GM23338 (cell line): Measurements from ENCODE around the gene GRIK4. TPM values are rescaled to one million over a fixed set of nuclear protein-coding genes. Genes with fewer than 3 reads are reported as not detected.
"Not testable (repeated sequence)": the region's sequence is repeated elsewhere in the genome, so short reads cannot be mapped to it uniquely, and the experiment has no call there.

ENCODE experiments used
- ATAC-seq: fragments of 200-7000 bp; cut with Tn5 transposase; 3 replicates; pipeline ENCODE4 v1.9.1; 2020
- DNase-seq: peaks from one replicate; pipeline ENCODE4 v3.0.0-alpha.2; 2015; ENCODE audit warnings: low spot score
- H2AFZ ChIP-seq: fragments of 200-600 bp; sonication (generic); 2 replicates; pipeline ENCODE4 v1.8.0; 2016; ENCODE audit warnings: antibody characterized with exemption, mild to moderate bottlenecking, moderate library complexity
- H3F3A ChIP-seq: fragments of 200-600 bp; sonication (generic); replicated peaks from 2 replicates; pipeline ENCODE4 v1.8.0; 2017; ENCODE audit warnings: antibody characterized with exemption, mixed run types, low read depth
- H3K27ac ChIP-seq: fragments of 200-600 bp; sonication (generic); 2 replicates; pipeline ENCODE4 v1.6.1; 2016; ENCODE audit warnings: low read depth
- H3K27me3 ChIP-seq: fragments of 200-600 bp; sonication (generic); 2 replicates; pipeline ENCODE4 v1.8.0; 2016; ENCODE audit warnings: mild to moderate bottlenecking, mixed run types, moderate library complexity; ENCODE audit not compliant: insufficient read depth
- H3K36me3 ChIP-seq: fragments of 200-600 bp; sonication (generic); 2 replicates; pipeline ENCODE4 v1.8.0; 2016; ENCODE audit warnings: mild to moderate bottlenecking; ENCODE audit not compliant: insufficient read depth
- H3K4me1 ChIP-seq: fragments of 200-600 bp; sonication (generic); 2 replicates; pipeline ENCODE4 v1.8.0; 2016; ENCODE audit warnings: mild to moderate bottlenecking, moderate library complexity; ENCODE audit not compliant: insufficient read depth
- H3K4me2 ChIP-seq: fragments of 200-600 bp; sonication (generic); 2 replicates; pipeline ENCODE4 v1.7.1; 2017; ENCODE audit warnings: mixed run types
- H3K4me3 ChIP-seq: fragments of 200-600 bp; sonication (generic); 2 replicates; pipeline ENCODE4 v1.6.1; 2016; ENCODE audit warnings: mixed run types
- H3K79me2 ChIP-seq: fragments of 200-600 bp; sonication (generic); replicated peaks from 2 replicates; pipeline ENCODE4 v1.8.0; 2017; ENCODE audit warnings: mild to moderate bottlenecking; ENCODE audit not compliant: insufficient read depth
- H3K9me2 ChIP-seq: fragments of 200-600 bp; sonication (generic); 2 replicates; pipeline ENCODE4 v1.8.0; 2017; ENCODE audit not compliant: insufficient read depth
- H4K20me1 ChIP-seq: fragments of 200-600 bp; sonication (generic); replicated peaks from 2 replicates; pipeline ENCODE4 v1.8.0; 2017; ENCODE audit warnings: mild to moderate bottlenecking; ENCODE audit not compliant: insufficient read depth
- H3K27ac Mint-ChIP-seq: 2 replicates; pipeline ENCODE4 v1.8.0; 2020; ENCODE audit warnings: inconsistent platforms, mild to moderate bottlenecking, moderate library complexity, mixed read lengths
- H3K27me3 Mint-ChIP-seq: 3 replicates; pipeline ENCODE4 v1.8.0; 2022; ENCODE audit warnings: low read depth, mild to moderate bottlenecking, moderate library complexity, mixed read lengths, inconsistent platforms; ENCODE audit not compliant: insufficient read depth, poor library complexity
- H3K36me3 Mint-ChIP-seq: 3 replicates; pipeline ENCODE4 v1.8.0; 2021; ENCODE audit warnings: low read depth, mild to moderate bottlenecking, inconsistent platforms, moderate library complexity, mixed read lengths
- H3K4me1 Mint-ChIP-seq: 3 replicates; pipeline ENCODE4 v1.8.0; 2020; ENCODE audit warnings: mild to moderate bottlenecking, inconsistent platforms, mixed read lengths
- H3K4me3 Mint-ChIP-seq: 3 replicates; pipeline ENCODE4 v1.8.0; 2021; ENCODE audit warnings: moderate library complexity, mild to moderate bottlenecking, inconsistent platforms, mixed read lengths
- H3K9me3 Mint-ChIP-seq: 3 replicates; pipeline ENCODE4 v1.8.0; 2020; ENCODE audit warnings: moderate library complexity, mild to moderate bottlenecking, inconsistent platforms, mixed read lengths
- NANOG ChIP-seq: IDR thresholded peaks from 2 replicates; pipeline ENCODE4 v1.6.1; 2016; ENCODE audit warnings: antibody characterized with exemption, borderline replicate concordance
- ZNF462 ChIP-seq: fragments of 250-450 bp; sonication (Bioruptor Pico); IDR thresholded peaks from 2 replicates; pipeline ENCODE4 v1.5.0; 2020; ENCODE audit warnings: mild to moderate bottlenecking, moderate library complexity
- polyA plus RNA-seq: library from polyadenylated mRNA; unstranded; fragments of >200 nt; fragmentation: Nextera tagmentation; extraction: Ambion mirVana; gene quantifications from 2 replicates; pipeline ENCODE4 v1.2.1, GENCODE V29; 2016
- total RNA-seq: library from RNA; depleted of rRNA; stranded (reverse); fragments of >200 nt; shearing (Covaris generic); gene quantifications from 2 replicates; pipeline ENCODE4 v1.2.3, GENCODE V29; 2014
- TF ChIP-seq, protein P1 (sequence below), 2 experiments: fragments of 200-600 bp in 1 of 2; sonication (generic) in 1 of 2; conservative IDR thresholded peaks; 2 replicates each; pipeline versions ENCODE4 v1.5.1 to v1.6.1; 2016 to 2017; ENCODE audit warnings: antibody characterized with exemption in 2 of 2, low read depth in 2 of 2, mild to moderate bottlenecking in 2 of 2, moderate library complexity in 1 of 2

Gene GRIK4
- total and polyA plus RNA-seq, 2 experiments from 2014 or later: 0.63 to 2.2 TPM

GRCh38 chr11:121031167-121031566, 519.6 kb downstream of the GRIK4 start (continued):
- TF ChIP-seq ZNF462: no peak

- not testable (repeated sequence) for DNase-seq, H3K4me3 Mint-ChIP-seq, H3K27me3 Mint-ChIP-seq, H3K4me2 ChIP-seq, H3K27ac ChIP-seq, H3K9me2 ChIP-seq, H3F3A ChIP-seq, ATAC-seq, H3K36me3 ChIP-seq, H3K9me3 Mint-ChIP-seq, H2AFZ ChIP-seq, H3K27ac Mint-ChIP-seq, H3K4me1 ChIP-seq, H3K36me3 Mint-ChIP-seq, H3K4me3 ChIP-seq, H3K27me3 ChIP-seq
- Histone ChIP-seq H3K79me2 (peaks cover 71% of the 10 kb centered on the region), H4K20me1 (peaks cover 10% of the 10 kb centered on the region; the same call in 1 of the 2 replicates)
- peaks cover 19% of the 10 kb centered on the region for H3K4me1 Mint-ChIP-seq
Observed at GRCh38 chr11:121031648-121032047, 520.1 kb downstream of the GRIK4 start.

GRCh38 chr11:121032546-121032945, 521.0 kb downstream of the GRIK4 start:
- Histone ChIP-seq H3K9me2 (no peaks in the 10 kb centered on the region), H3K79me2 (peaks cover 71% of the 10 kb centered on the region), H3K36me3 (no peaks in the 10 kb centered on the region), H3F3A (no peaks in the 10 kb centered on the region), H3K27me3 (no peaks in the 10 kb centered on the region), H3K27ac (no peak overlapping the region), H3K4me2 (no peak overlapping the region), H2AFZ (no peak overlapping the region), H3K4me3 (no peak overlapping the region), H3K4me1 (peaks cover 4% of the 10 kb centered on the region; the same call in 1 of the 2 replicates), H4K20me1 (peaks cover 7% of the 10 kb centered on the region; the same call in 1 of the 2 replicates)
- Mint-ChIP-seq H3K4me3 (no peak overlapping the region), H3K27ac (no peak overlapping the region), H3K27me3 (peaks cover 2% of the 10 kb centered on the region), H3K9me3 (no peaks in the 10 kb centered on the region), H3K36me3 (no peaks in the 10 kb centered on the region), H3K4me1 (peaks cover 19% of the 10 kb centered on the region)
- ATAC-seq (no peak), DNase-seq (no peak)
- TF ChIP-seq, protein P1, sequence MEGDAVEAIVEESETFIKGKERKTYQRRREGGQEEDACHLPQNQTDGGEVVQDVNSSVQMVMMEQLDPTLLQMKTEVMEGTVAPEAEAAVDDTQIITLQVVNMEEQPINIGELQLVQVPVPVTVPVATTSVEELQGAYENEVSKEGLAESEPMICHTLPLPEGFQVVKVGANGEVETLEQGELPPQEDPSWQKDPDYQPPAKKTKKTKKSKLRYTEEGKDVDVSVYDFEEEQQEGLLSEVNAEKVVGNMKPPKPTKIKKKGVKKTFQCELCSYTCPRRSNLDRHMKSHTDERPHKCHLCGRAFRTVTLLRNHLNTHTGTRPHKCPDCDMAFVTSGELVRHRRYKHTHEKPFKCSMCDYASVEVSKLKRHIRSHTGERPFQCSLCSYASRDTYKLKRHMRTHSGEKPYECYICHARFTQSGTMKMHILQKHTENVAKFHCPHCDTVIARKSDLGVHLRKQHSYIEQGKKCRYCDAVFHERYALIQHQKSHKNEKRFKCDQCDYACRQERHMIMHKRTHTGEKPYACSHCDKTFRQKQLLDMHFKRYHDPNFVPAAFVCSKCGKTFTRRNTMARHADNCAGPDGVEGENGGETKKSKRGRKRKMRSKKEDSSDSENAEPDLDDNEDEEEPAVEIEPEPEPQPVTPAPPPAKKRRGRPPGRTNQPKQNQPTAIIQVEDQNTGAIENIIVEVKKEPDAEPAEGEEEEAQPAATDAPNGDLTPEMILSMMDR (conservative IDR thresholded peaks at IDR 0.05; ENCODE audit: low read depth in 2 of 2): peak; percentile 31 to 41; a peak in 2 of 4 replicates
- no peak for TF ChIP-seq NANOG
